GDM1 (cell line): ENCODE results near the gene FAM163B.
"Not testable (repeated sequence)": the region's sequence is repeated elsewhere in the genome, so short reads cannot be mapped to it uniquely, and the experiment has no call there.

Source experiments
- DNase-seq: peaks from one replicate; lab custom pipeline; 2025; lab: John Stamatoyannopoulos, UW

The FAM163B gene

DNA sequence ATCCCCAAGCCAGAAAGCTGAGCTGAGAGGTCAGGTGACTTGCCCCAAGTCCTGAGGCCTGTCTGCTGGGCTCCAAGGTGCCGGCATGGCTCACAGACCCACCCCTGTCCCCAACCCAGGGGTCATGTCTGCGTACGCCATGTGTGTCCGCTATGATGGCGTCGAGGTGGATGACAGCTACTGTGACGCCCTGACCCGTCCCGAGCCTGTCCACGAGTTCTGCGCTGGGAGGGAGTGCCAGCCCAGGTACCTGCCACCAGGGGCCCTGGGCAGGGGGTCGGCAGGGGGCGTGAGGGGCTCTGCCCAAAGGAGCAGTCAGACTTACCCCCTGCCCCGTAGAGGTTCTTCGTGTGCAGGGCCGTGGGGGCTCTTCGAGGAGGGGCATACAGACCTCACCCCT is 42.4 kb downstream of the FAM163B start:
- DNase-seq = no peak

DNA sequence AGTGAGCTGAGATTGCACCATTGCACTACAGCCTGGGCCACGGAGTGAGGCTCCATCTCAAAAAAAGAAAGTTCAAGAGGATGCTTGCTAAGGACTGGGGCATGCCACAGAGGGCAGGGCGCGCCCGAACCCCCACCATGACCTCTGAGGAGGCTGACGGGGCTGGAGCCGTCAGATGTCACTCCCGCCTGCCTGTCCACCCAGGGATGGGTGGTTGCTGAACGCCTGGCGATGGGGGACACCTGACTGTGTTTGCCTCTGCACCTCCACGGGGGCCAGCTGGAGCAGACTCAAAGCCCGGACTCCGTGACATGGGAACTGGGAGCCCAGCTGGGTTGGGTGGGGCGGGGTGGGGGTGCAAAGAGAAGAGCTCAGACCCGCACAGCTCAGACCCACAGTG is 42.8 kb downstream of the FAM163B start:
- no peak for DNase-seq

DNA sequence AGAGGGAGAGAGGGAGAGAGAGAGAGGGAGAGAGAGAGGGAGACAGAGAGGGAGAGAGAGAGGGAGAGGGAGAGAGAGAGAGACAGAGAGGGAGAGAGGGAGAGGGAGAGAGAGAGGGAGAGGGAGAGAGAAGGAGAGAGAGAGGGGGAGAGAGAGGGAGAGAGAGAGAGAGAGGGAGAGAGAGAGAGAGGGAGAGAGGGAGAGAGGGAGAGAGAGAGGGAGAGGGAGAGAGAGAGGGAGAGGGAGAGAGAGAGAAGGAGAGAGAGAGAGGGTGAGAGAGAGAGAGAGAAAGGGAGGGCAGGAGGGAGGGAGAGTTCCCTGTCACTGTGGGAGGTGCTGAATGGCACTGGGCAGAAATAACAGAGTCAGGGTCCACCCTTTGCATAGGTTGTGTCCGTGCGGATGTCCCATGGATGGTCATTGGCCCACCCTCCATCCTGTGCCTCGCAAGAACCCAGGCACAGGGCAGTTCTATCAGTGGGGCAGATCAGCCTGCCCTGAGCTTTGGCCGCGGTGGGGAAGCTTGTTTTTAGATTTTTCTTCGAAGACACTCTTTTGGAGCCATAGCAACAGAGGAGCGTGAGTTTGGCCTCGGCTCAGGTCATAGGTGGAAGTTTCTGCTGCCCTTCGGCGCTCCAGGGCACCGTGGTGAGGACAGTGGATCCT is 44.6 kb downstream of the FAM163B start:
- no peak for DNase-seq

DNA sequence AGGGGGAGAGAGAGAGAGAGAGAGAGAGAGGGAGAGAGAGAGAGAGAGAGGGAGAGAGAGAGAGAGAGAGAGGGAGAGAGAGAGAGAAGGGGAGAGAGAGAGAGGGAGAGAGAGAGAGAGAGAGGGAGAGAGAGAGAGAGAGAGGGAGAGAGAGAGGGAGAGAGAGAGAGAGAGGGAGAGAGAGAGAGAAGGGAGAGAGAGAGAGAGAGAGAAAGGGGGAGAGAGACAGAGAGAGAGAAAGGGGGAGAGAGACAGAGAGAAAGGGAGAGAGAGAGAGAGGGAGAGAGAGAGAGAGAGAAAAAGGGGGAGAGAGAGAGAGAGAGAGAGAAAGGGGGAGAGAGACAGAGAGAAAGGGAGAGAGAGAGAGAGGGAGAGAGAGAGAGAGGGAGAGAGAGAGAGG is 45.4 kb downstream of the FAM163B start:
- DNase-seq = not testable (repeated sequence)

DNA sequence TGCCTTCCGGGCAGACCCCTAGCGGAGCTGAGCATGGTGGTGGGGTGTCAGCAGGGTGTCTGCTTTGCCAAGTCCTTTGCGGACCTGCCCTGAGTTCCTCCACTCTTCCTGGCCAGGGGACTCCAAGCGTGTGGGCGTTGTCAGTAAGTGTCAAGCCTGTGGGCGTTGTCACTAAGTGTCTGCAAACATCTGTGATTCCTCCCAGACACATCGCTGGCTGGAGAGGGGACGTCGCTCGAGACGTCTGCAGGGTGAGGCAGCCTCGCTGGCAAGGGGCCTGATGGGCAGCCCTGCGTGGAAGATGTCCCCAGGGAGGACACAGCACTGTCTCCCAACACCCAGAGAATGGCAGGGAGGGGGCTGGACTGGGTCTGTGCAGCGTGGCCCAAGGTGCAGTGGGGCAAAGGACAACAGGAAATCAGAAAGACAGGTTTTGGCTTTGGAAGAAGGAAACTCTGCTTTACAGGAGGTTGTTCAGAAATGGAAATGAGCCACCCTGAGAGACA is 45.8 kb downstream of the FAM163B start:
- no peak for DNase-seq

DNA sequence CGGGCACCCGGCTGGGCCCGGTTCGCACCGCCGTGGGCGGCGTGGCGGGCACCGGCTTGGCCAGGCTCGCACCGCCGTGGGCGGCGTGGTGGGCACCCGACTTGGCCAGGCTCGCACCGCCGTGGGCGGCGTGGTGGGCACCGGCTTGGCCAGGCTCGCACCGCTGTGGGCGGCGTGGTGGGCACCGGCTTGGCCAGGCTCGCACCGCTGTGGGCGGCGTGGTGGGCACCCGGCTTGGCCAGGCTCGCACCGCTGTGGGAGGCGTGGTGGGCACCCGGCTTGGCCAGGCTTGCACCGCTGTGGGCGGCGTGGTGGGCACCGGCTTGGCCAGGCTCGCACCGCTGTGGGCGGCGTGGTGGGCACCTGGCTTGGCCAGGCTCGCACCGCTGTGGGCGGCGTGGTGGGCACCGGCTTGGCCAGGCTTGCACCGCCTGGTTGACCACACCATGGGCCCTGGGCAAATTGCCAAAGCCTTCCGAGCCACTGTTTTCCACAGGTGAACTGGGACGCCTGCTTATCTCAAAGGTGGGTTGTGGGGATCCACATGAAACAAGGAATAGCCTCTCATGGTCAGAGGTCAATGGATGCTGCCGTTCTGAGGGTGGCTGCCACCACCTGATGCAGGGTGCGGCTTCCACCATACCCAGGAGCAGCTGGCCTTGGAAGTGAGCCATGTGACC is 46.4 kb downstream of the FAM163B start:
- no peak for DNase-seq

DNA sequence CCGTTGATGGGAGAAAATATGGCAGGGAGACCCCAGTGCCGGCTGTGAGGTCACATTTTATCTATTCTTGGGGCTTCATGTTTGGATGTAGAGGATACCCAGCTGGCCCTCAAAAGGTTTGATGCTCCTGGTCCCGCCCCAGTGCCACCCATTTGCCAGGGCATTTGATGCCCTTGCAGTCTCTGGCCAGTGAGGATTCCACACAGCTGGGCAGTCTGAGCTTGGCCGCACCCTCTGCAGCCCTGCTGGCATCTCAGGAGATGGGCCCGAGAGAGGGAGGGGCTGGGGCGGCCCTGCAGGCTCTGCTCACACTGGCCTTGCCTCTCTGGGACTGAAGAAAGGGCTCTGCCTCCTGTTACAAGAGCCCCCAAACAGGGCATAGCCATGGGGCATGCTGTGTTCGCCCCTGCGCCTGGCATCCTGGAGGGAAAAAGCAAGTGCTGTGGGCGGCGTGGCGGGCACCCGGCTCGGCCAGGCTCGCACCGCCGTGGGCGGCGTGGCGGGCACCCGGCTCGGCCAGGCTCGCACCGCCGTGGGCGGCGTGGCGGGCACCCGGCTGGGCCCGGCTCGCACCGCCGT is 47.1 kb downstream of the FAM163B start:
- no peak for DNase-seq

DNA sequence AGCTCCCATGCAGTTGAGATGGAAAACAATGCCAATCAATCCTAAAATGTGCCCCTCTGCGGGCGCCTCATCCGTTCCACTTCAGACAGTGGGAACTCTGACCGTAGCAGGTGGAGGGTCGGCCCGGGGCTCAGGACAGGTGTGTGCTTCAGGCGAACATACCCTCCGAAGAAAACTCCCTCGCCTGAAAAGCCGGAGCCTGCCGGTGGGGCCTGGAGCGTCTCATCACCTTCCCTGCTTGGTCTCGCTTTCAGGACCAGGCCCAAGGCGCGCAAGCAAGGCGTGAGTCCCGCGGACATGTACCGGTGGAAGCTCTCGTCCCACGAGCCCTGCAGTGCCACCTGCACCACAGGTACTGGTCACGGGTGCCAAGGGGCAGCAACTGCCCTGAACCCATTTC is 48.2 kb downstream of the FAM163B start:
- DNase-seq = no peak

DNA sequence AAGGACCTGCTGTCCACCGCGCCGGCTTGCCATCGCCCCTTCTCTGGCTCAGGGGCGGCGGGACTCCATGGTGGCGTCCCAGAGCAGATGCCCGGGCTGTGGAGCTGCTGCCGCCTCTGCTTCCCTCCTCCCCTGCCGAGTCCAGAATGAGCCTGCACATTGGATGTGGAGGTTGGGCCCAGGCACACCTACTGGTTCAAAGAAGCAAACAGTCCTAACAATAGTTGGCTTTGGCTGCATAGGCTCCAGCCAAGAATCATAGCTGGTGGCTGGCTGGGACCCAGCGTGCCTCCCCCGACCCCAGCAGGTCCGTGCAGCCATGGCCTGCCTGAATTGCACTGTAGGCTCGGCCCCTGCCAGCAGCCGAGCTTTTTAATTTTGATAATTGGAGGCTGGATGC is 48.9 kb downstream of the FAM163B start:
- no peak for DNase-seq

DNA sequence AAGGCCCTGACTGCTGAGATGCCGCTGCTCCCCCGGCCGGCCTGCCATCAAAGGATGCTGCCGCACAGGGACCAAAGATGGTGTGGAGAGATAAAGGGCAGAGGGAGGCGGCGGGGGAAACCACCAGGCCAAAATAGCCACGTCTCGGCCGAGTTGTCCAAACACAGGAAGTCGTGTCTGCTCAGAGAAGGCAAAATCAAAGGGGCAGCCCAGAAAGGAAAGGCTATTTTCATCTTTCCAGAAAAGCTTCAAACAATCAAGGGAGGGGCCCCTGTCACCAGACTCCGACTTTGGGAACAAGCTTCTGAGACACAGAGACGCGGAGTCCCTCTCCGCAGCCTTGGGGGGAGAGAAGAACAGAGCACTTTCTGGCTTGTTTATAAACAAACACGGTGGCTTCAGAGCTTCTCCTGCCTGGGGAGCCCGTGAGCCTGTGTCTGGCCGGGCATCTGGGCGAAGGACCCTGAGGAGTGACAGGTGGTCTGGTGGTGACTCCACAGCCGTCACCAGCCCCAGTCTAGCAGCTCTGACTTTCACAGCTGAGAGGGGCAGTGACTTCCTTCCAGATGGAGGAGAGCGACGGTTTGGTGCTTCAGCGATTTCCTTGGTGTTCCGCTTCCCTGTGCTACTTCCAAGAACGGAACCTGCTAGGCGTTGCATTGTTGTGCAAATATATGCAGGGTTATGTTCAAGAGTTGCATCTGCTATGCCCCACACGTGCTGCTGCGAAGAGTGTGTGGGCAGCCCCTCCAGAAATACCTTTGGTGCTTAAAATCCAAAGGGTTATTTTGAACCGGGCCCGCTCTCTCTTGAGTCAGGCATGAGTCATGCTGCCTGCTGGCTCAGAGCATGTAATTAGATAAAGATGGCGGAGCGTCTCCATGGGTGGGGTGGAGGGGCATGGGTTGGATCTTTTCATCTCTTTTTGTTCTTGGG is 50.7 kb downstream of the FAM163B start:
- no peak for DNase-seq

DNA sequence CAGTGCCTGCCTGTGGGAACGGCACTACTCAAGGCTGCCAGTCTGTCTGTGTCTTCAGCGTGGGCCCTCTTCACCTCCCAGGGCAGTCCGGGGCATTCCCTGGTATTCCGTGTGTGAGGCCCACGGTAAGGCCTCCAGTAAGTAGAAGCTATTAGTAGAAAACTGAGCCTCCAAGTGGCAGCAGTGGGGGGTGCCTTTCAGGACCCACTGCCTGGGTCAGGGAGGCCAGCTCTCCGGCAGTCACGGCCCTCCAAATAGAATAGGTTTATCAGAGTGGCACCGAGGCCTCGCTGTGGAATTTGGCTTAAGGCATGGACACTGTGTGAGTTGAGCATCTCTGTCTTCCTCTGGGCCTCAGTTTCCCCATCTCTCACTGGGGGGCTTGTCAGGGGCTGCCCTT is 51.6 kb downstream of the FAM163B start:
- no peak for DNase-seq

DNA sequence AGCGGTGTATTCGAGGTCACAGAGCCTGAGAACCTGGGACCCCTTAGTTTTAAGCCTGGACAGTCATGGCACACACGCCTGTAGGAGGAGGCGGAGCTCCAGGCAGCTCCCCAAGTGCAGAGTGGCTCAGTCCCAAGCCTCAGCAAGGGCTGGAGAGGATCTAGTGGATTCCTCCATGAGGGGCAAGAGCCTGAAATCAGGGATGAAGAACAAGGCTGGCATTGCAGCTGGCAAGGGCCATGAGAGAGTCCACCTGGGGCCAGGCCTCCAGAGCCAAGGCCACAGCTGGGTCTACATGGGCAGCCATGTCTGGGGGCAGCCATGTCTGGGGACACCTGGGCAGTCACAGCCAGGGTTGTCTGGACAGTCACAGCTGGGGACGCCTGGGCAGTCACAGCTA is 52.8 kb downstream of the FAM163B start:
- DNase-seq = no peak

DNA sequence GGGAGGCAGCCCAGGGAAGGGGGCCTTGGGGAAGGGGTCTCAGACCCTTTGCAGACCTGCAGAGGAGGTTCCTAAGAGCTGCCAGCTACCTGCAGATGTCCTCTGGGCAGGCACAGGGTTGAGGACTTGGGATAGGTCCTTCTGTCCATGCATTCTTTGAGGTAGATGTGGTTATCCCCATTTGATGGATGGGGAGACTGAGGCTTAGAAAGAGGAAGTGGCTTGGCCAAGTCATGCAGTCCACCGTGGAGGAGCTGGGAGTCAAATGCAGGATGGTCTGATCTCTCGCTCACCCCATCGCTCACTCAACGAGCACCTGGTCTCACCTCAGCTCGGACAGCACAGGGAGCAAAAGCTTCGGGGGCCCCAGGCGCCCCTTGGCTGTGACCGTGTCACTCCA is 54.5 kb downstream of the FAM163B start:
- DNase-seq = no peak

DNA sequence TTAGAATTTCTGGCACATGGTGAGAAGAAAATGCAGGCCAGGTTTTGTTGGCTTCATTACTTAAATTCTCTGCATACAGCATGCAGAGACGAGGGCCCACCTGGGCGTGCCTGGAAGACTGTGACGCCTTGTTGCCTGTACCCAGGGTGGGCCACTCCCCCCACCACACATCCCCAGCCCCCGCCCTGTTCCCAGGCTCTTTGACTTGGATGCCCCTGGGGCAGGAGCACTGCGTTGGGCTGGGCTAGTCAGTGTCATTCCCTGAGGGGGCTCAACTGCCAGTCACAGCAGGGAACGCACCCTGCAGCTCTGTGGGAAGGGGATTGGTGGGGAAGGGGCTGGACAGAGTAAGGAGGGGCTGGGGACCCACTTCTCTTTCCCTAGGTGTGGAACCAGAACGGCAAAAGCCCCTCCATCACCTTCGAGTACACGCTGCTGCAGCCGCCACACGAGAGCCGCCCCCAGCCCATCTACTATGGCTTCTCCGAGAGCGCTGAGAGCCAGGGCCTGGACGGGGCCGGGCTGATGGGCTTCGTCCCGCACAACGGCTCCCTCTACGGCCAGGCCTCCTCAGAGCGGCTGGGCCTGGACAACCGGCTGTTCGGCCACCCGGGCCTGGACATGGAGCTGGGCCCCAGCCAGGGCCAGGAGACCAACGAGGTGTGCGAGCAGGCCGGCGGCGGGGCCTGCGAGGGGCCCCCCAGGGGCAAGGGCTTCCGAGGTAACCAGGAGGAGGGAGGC is 55.0 kb downstream of the FAM163B start:
- no peak for DNase-seq

DNA sequence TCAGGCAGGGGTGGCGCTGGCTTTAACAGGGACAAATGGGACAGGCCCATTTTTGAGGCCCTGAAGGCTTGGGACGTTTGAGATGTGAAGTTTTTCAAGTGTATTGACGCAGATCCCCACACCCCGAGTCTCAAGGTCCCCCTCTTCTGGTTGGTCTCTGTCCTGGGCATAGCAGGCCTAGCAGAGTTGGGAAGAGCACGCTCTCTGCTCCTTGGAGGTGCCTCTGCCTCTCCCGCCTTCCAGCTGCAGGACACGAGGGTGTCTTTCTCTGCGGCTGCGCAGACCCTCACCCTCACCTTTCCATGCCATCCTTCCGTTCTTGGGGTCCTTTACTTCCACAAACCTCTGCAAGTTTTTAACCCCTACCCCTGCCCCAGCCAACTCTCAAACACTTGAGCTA is 56.1 kb downstream of the FAM163B start:
- DNase-seq = no peak

DNA sequence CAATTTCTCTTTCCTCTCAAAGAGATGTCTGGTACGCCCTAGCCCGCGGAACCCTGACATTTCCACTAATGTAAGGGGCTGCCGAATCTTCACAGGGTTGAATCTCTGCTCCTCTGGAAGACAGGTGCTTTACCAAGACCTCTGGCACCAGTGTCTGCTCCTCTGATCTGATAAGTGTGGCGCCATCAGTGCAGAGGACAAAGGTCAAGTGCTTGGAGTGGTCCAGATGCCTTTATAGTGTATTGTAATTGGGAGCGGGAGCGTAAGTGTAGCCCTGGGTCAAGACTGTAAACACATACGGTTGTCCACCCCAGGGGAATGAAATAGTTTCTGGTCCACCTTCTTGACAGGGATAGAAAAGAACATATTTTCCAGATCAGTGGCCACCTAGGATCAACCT is 57.0 kb downstream of the FAM163B start:
- no peak for DNase-seq

DNA sequence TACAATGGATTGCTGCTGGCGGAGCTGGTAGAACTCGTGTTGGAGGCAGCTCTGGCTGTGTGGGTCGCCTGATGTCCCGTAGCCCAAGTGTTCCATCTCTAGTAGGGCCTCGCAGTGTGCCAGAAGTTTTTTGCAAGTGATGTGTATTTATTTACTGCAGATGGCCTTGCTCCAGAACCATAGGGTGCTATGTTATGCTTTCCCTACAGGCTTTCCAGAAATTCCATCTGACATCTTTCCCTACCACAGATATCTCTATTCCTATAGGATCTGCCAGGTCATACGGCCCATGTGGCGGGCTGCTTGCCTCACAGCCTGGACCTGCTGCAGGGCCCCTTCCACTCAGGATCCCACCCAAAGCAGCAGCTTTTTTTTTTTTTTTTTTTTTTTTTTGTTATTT is 57.7 kb downstream of the FAM163B start:
- DNase-seq = no peak

DNA sequence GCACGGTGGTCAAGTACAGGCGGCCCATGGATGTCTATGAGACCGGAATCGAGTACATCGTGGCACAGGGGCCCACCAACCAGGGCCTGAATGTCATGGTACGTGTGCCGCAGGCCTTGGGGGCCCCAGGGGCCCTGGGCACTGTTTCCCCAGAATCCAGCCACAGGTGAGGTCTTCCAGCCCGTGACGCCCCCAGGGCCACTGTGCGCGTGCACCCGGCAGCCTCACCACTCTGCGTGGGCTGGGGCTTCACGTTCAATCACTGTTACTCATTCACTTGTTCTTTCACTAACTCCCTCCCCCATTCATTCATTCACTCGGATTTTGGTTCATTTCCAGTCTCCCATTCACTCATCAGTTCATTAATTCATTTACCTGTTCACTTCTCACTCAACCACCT is 62.1 kb downstream of the FAM163B start:
- DNase-seq = no peak

DNA sequence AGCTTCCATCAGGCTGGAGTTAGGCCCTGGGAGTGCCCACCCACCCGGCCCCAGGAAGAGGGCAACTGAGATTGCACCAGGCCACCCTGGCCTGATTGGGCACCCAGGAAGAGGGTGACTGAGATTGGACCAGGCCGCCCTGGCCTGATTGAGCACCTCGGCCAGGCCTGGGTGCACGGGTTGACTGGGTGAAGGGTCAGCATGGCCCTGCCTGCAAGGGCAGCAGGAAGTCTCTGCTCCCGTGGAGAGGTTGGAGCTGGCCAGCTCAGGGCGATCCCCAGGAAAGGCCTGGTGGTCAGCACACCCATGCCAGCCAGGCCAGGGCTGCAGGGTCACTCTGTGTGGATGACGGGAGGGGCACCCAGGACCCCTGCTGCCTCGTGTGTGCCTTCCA is 62.9 kb downstream of the FAM163B start:
- no peak for DNase-seq

DNA sequence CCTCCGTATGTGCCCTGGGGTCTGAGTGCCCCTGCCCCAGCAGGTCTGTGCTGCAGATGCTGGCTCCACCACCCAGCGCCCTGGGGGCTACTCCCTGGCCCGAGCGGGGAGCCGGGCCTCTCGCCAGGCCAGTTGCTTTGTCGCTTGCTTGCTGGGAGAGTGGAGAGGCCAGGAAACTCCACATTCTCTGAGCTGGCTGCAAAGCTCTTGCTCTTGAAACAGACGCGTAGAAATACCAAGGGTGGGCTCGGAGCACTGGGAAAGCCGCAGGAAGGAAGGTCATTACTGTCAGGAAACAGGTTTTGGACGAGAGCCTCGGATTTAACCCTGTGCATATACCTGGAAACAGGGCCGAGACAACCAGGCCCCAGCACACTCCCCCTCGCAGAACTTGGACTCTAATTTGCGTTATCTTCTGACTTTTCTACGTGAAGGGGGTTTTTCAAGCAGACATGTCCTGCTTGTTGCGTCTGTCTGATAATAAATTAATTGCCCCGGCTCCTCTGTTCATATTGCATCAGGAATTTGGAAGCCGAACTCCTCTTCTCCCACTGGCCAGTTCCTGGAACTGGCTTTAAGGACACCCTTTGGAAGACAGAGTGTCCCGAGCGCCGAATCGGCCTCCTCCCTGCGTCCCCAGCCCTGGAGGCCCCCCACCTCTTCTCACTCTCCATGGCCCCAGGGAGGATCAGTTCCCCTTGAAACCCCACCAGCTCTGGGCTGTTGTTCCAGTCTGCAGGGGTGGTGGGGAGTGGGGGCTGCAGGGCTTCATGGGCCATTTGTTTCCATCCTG is 63.5 kb downstream of the FAM163B start:
- no peak for DNase-seq
